H1 (cell line): ENCODE results near the gene GNG10. TPM values are rescaled to one million over a fixed set of nuclear protein-coding genes. Genes with fewer than 3 reads are reported as not detected.

Experiments
- CTCF ChIA-PET: fragments of 300-600 bp; sonication (Branson Sonifier 250); formaldehyde crosslinking; loops from one replicate; lab custom pipeline; 2021; ENCODE audit not compliant: partially characterized antibody; lab: Charles Lee
- POLR2A ChIA-PET: fragments of 300-600 bp; sonication (Branson Sonifier 250); formaldehyde crosslinking; loops from one replicate; lab custom pipeline; 2021; ENCODE audit warnings: inconsistent platforms; ENCODE audit not compliant: partially characterized antibody; lab: Charles Lee
- DNase-seq, 2 experiments: peaks; one replicate each; pipeline versions ENCODE4 v3.0.0 to v3.0.0-alpha.2; 2010 to 2022; ENCODE audit warnings: low spot score in 2 of 2, low read depth in 1 of 2, mixed read lengths in 1 of 2
- FAIRE-seq: peaks from 2 replicates; lab custom pipeline; 2011; peaks lifted over from hg19 to GRCh38; lab: Jason Lieb, UNC
- H2AFZ ChIP-seq: 2 replicates; pipeline ENCODE4 v1.8.1; 2012; ENCODE audit warnings: low read length, inconsistent platforms
- H2AK5ac ChIP-seq: 2 replicates; pipeline ENCODE4 v1.6.1; 2013; ENCODE audit warnings: low read depth, low read length
- H2BK120ac ChIP-seq: replicated peaks from 2 replicates; pipeline ENCODE3; 2013; ENCODE audit warnings: low read depth, low read length, inconsistent platforms
- H2BK12ac ChIP-seq: 2 replicates; pipeline ENCODE4 v1.6.1; 2013; ENCODE audit warnings: low read depth, low read length
- H2BK15ac ChIP-seq: 2 replicates; pipeline ENCODE4 v1.6.1; 2013; ENCODE audit warnings: low read length
- H2BK20ac ChIP-seq: 2 replicates; pipeline ENCODE4 v1.6.1; 2013; ENCODE audit warnings: low read length
- H2BK5ac ChIP-seq: 2 replicates; pipeline ENCODE4 v1.6.1; 2013; ENCODE audit warnings: low read depth, low read length
- H3K14ac ChIP-seq: 2 replicates; pipeline ENCODE4 v1.6.1; 2013; ENCODE audit warnings: inconsistent platforms; ENCODE audit not compliant: insufficient read length
- H3K18ac ChIP-seq: 2 replicates; pipeline ENCODE4 v1.6.1; 2013; ENCODE audit warnings: low read length; ENCODE audit errors: extremely low read depth
- H3K23ac ChIP-seq: 2 replicates; pipeline ENCODE4 v1.6.1; 2013; ENCODE audit warnings: inconsistent platforms; ENCODE audit not compliant: insufficient read length
- H3K23me2 ChIP-seq: 2 replicates; pipeline ENCODE4 v1.6.1; 2013; ENCODE audit warnings: low read depth, low read length
- H3K27ac ChIP-seq: 2 replicates; pipeline ENCODE4 v1.6.1; 2011; ENCODE audit warnings: low read depth, low read length, inconsistent platforms
- H3K27me3 ChIP-seq, 4 experiments: replicated peaks in 1 of 4; 1 replicate in 1 of 4; 2 replicates in 3 of 4; pipeline versions ENCODE4 v1.6.1 to v1.8.1; 2011 to 2013; ENCODE audit warnings: low read length in 3 of 4, mild to moderate bottlenecking in 3 of 4, inconsistent platforms in 2 of 4, mixed read lengths in 2 of 4, moderate library complexity in 1 of 4; ENCODE audit not compliant: control insufficient read depth in 3 of 4, insufficient read depth in 3 of 4; ENCODE audit errors: extremely low read depth in 1 of 4
- H3K36me3 ChIP-seq, 4 experiments: 2 replicates each; pipeline versions ENCODE4 v1.6.1 to v1.8.1; 2011 to 2013; ENCODE audit warnings: mild to moderate bottlenecking in 4 of 4, low read length in 3 of 4, moderate library complexity in 2 of 4, control low read depth in 1 of 4, inconsistent platforms in 1 of 4; ENCODE audit not compliant: insufficient read depth in 4 of 4, control insufficient read depth in 2 of 4
- H3K4ac ChIP-seq: replicated peaks from 2 replicates; pipeline ENCODE3; 2013; ENCODE audit warnings: low read length, low read depth, mixed read lengths, inconsistent platforms; ENCODE audit not compliant: insufficient read length
- H3K4me1 ChIP-seq, 4 experiments: replicated peaks in 1 of 4; 1 replicate in 1 of 4; 2 replicates in 3 of 4; pipeline versions ENCODE4 v1.6.1 to v1.8.1; 2011 to 2013; ENCODE audit warnings: low read length in 3 of 4, inconsistent platforms in 2 of 4, mixed read lengths in 1 of 4; ENCODE audit not compliant: insufficient read depth in 4 of 4, control insufficient read depth in 3 of 4
- H3K4me2 ChIP-seq, 2 experiments: 2 replicates each; pipeline versions ENCODE4 v1.6.1 to v1.8.1; 2011 to 2013; ENCODE audit warnings: low read depth in 2 of 2, low read length in 2 of 2, control low read depth in 1 of 2, inconsistent platforms in 1 of 2, mild to moderate bottlenecking in 1 of 2; ENCODE audit not compliant: insufficient read depth in 1 of 2
- H3K4me3 ChIP-seq, 4 experiments: fragments of 200-600, 300-600 bp in 1 of 4; sonication (generic), shearing (Covaris generic), sonication (Bioruptor Twin) in 1 of 4; 2 replicates each; pipeline versions ENCODE4 v1.5.1 to v1.8.1; 2011 to 2016; ENCODE audit warnings: low read length in 4 of 4, low read depth in 3 of 4, control low read depth in 2 of 4, inconsistent platforms in 2 of 4, mild to moderate bottlenecking in 2 of 4, mixed read lengths in 1 of 4, moderate library complexity in 1 of 4; ENCODE audit not compliant: insufficient read depth in 2 of 4; ENCODE audit errors: extremely low read depth in 1 of 4
- H3K56ac ChIP-seq: replicated peaks from 2 replicates; pipeline ENCODE3; 2013; ENCODE audit warnings: low read depth, mild to moderate bottlenecking, mixed read lengths, low read length, inconsistent platforms; ENCODE audit not compliant: insufficient read length
- H3K79me1 ChIP-seq: 2 replicates; pipeline ENCODE4 v1.6.1; 2013; ENCODE audit warnings: low read depth, low read length, control low read depth
- H3K79me2 ChIP-seq, 2 experiments: 2 replicates each; pipeline versions ENCODE4 v1.6.1 to v1.8.1; 2012 to 2013; ENCODE audit warnings: low read length in 2 of 2, mild to moderate bottlenecking in 2 of 2, inconsistent platforms in 1 of 2; ENCODE audit not compliant: insufficient read depth in 2 of 2, control insufficient read depth in 1 of 2
- H3K9ac ChIP-seq, 4 experiments: replicated peaks in 1 of 4; 1 replicate in 1 of 4; 2 replicates in 3 of 4; pipeline versions ENCODE4 v1.6.1 to v1.8.1; 2011 to 2013; ENCODE audit warnings: low read depth in 3 of 4, low read length in 3 of 4, control low read depth in 2 of 4, mild to moderate bottlenecking in 2 of 4, moderate library complexity in 2 of 4, inconsistent platforms in 1 of 4; ENCODE audit errors: extremely low read depth in 1 of 4
- H3K9me3 ChIP-seq, 2 experiments: 2 replicates each; pipeline versions ENCODE4 v1.6.1 to v1.8.1; 2012 to 2013; ENCODE audit warnings: mild to moderate bottlenecking in 2 of 2, moderate library complexity in 2 of 2, control low read depth in 1 of 2, inconsistent platforms in 1 of 2, low read depth in 1 of 2, low read length in 1 of 2, mixed read lengths in 1 of 2; ENCODE audit not compliant: insufficient read depth in 2 of 2
- H4K20me1 ChIP-seq, 2 experiments: replicated peaks in 1 of 2; 2 replicates each; pipeline versions ENCODE3 to v1.8.1; 2011 to 2013; ENCODE audit warnings: inconsistent platforms in 2 of 2, low read length in 2 of 2, mild to moderate bottlenecking in 1 of 2; ENCODE audit not compliant: insufficient read depth in 2 of 2, control insufficient read depth in 1 of 2
- H4K5ac ChIP-seq: 2 replicates; pipeline ENCODE4 v1.6.1; 2013; ENCODE audit warnings: low read length, low read depth, mixed read lengths, inconsistent platforms; ENCODE audit not compliant: insufficient read length
- H4K8ac ChIP-seq: 2 replicates; pipeline ENCODE4 v1.8.0; 2013; ENCODE audit warnings: mild to moderate bottlenecking, moderate library complexity, low read length, inconsistent platforms; ENCODE audit not compliant: insufficient read depth; ENCODE audit errors: extremely low read depth
- H4K91ac ChIP-seq: replicated peaks from 2 replicates; pipeline ENCODE3; 2013; ENCODE audit warnings: low read length, mixed read lengths, inconsistent platforms; ENCODE audit not compliant: insufficient read length
- CBX8 ChIP-seq: fragments of 300-800, 300-1000 bp; sonication (generic); IDR thresholded peaks from 2 replicates; pipeline ENCODE4 v1.7.1; 2016; ENCODE audit warnings: low read depth, low read length, borderline replicate concordance
- CHD1 ChIP-seq: IDR thresholded peaks from 2 replicates; pipeline ENCODE4 v1.6.1; 2012; ENCODE audit warnings: low read depth, low read length, improper control_type of control experiment
- CREB1 ChIP-seq: IDR thresholded peaks from 2 replicates; pipeline ENCODE4 v1.6.1; 2012; ENCODE audit warnings: inconsistent platforms
- JUND ChIP-seq: IDR thresholded peaks from 2 replicates; pipeline ENCODE4 v1.6.1; 2011; ENCODE audit warnings: mild to moderate bottlenecking, improper control_type of control experiment, low read length
- POU5F1 ChIP-seq: IDR thresholded peaks from 2 replicates; pipeline ENCODE4 v1.6.1; 2011; ENCODE audit warnings: low read depth, mild to moderate bottlenecking, low read length, moderate library complexity
- RAD21 ChIP-seq, 2 experiments: IDR thresholded peaks in 1 of 2; conservative IDR thresholded peaks in 1 of 2; 2 replicates each; pipeline ENCODE4 v1.6.1; 2011; ENCODE audit warnings: low read depth in 2 of 2, low read length in 2 of 2, improper control_type of control experiment in 1 of 2, inconsistent platforms in 1 of 2, mild to moderate bottlenecking in 1 of 2, moderate library complexity in 1 of 2
- SIX5 ChIP-seq: IDR thresholded peaks from 2 replicates; pipeline ENCODE4 v1.6.1; 2011; ENCODE audit warnings: mild to moderate bottlenecking, low read depth, low read length
- TCF12 ChIP-seq: IDR thresholded peaks from 2 replicates; pipeline ENCODE4 v1.6.1; 2011; ENCODE audit warnings: low read depth, mild to moderate bottlenecking, low read length
- WGBS, 2 experiments: shearing (Covaris generic) in 1 of 2; methylation state at CpG; one replicate each; pipeline versions ENCODE4 v1.1.6 to v1.1.7; 2013 to 2015; ENCODE audit warnings: low lambda C conversion rate in 2 of 2, mixed read lengths in 2 of 2, inconsistent platforms in 1 of 2, low coverage in 1 of 2, missing lambda C conversion rate in 1 of 2; ENCODE audit not compliant: insufficient replicate concordance in 2 of 2, insufficient coverage in 1 of 2, insufficient read length in 1 of 2; ENCODE audit errors: extremely low coverage in 1 of 2, missing lambda C conversion rate in 1 of 2; 5-methylcytosine and 5-hydroxymethylcytosine counted together
- polyA plus RNA-seq, 7 experiments: library from polyadenylated mRNA; depleted of rRNA in 3 of 7; stranded (reverse) in 5 of 7; unstranded in 2 of 7; fragments of >200 nt in 5 of 7; fragments of 200-250 nt in 2 of 7; gene quantifications; 1 replicate in 5 of 7; 2 replicates in 1 of 7; 4 replicates in 1 of 7; pipeline versions ENCODE4 v1.2.1 to v1.2.3, GENCODE V29; 2011 to 2013; ENCODE audit warnings: missing spikeins in 2 of 7, mixed read lengths in 2 of 7
- total RNA-seq: library from RNA; stranded (reverse); fragmentation: NEBNext Ultra II Directional; extraction: Animal tissue kit (Norgen Biotek cat#: 25700); gene quantifications from 2 replicates; pipeline ENCODE4 v1.2.1, GENCODE V29; 2021

The GNG10 gene
- total and polyA plus RNA-seq, 2 of the 8 experiments (the other 6 are each of a cell fraction or from before 2014, with no cell fraction given) = 24.7 to 28.5 TPM

DNA sequence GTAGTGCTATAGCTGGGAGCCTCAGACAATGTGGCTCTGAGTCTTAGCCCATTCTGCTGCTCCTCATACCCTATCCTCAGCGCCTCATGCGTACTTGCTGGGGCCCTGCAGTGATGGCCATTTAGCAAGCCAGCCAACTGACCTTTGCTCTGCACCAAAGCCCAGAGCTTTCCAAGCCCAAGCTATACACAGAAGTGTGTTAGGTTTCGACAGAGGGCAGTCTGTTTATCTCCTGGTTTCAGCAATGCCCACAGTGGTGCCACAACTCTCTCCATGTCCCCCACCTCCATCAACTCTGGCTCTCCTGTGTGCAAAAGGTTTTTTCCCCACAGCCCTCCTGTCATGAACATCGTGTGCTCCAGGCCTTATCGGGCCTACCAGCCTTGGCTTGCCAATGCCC is 16.9 kb downstream of the GNG10 start:
- TF ChIP-seq JUND (no peak), SIX5 (no peak), CBX8 (no peak), POU5F1 (no peak), CREB1 (no peak), TCF12 (no peak), CHD1 (no peak), RAD21 (IDR thresholded peaks at IDR 0.05 in 1 of 2, conservative IDR thresholded peaks at IDR 0.05 in 1 of 2; ENCODE audit: low read depth in 2 of 2, low read length in 2 of 2) (no peak)
- TF ChIP-seq, all 59 proteins: peak for 0
- Histone ChIP-seq H3K4me2 (no peak overlapping the region), H3K4me1 (no peaks in the 10 kb centered on the region), H3K27ac (no peak overlapping the region), H3K79me2 (no peaks in the 10 kb centered on the region), H3K9ac (no peak overlapping the region; a peak in 1 of 7 replicates), H2AK5ac (no peak overlapping the region), H4K5ac (no peak overlapping the region), H4K20me1 (no peaks in the 10 kb centered on the region), H2AFZ (no peak overlapping the region), H2BK12ac (no peak overlapping the region), H3K18ac (no peak overlapping the region), H3K14ac (no peak overlapping the region), H3K23ac (no peak overlapping the region), H3K4me3 (no peak overlapping the region), H2BK15ac (no peak overlapping the region), H4K8ac (no peak overlapping the region), H3K36me3 (no peaks in the 10 kb centered on the region; a peak in 1 of 8 replicates), H2BK120ac (no peak overlapping the region), H3K56ac (no peak overlapping the region), H4K91ac (no peak overlapping the region), H3K9me3 (no peaks in the 10 kb centered on the region), H3K4ac (no peak overlapping the region), H2BK20ac (no peak overlapping the region), H3K23me2 (no peaks in the 10 kb centered on the region), H3K27me3 (no peaks in the 10 kb centered on the region), H3K79me1 (no peaks in the 10 kb centered on the region), H2BK5ac (no peak overlapping the region)
- DNase-seq (no peak), FAIRE-seq (no peak)
- CTCF ChIA-PET = interaction anchor here (1.0 kb wide), 1 partner anchor 12 kb away, joined by 5 read pairs; no protein-coding TSS in a partner anchor
- POLR2A ChIA-PET = interaction anchor here (0.8 to 0.9 kb wide), 2 partner anchors 11 to 47 kb away, joined by 3 read pairs; partner anchors contain the start of gene DNAJC25
- 97% methylated on average over 5 of the region's 5 CpGs; no CpG with 5 or more reads in 1 of the 2 experiments for WGBS, 2 experiments
